Activated CD4-positive, alpha-beta T cell treated with anti-CD3 and anti-CD28 coated beads, Interleukin-2, Interleukin-6, amounts not matched to agents 100 ng/mL and 50 ng/mL, durations not matched to agents 16 hours and 8 hours (primary cell): ENCODE measurements around the gene TFF1.
A peak's percentile ranks its signal among the peaks of the same experiment; 100 is the strongest.

ENCODE experiments used
- DNase-seq: peaks from one replicate; pipeline ENCODE4 v3.0.0-alpha.2; 2020

Gene TFF1

GRCh38 chr21:42397746-42398394 lies 31.5 kb upstream of the TFF1 start:
- DNase-seq = no peak

DNA sequence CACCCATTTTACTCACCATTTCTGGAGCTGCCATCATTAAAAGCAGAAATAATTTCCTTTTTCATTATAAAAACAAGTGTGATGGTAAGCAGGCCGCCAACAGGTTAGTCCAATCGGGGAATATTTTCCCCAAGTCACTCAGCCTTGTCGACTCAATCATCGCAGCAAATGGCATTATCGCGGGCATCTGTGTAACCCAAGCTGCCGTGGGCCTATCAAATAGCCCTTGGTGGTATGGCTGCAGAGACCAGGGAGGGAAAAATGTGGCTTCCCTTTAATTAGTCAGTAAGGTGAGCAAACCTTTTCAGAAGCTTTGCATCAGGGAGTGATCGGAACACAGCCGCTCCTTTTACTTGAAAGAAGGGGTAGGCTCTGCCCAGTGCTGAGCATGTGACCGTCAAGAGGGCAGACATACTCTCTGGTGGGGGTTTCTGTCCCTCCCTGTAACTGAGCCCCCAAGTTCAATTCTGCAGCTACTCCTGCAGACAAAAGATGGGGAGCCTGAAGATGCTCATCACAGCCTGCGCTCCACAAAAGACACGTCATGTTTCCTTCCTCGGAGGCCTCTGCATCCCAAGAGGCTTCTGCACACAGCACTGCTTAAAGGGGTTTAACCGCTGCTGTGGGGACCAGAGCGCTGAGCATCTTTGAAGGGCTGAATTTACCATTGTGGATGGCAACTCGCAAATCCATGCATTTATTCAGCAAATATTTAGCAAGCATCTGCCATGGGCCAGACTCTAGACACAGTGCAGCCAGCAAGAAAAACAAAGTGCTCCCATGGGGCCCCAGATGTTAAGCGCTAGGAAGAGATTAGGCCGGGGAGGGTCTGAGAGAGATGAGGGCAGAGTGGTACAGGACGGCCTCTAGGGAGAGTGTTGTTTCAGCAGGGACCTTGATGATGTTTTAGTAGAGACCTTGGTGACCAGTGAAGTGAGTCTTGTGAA lies 30.7 kb upstream of the TFF1 start:
- no peak for DNase-seq

- no peak for DNase-seq
Measured at GRCh38 chr21:42395905-42396651, 29.7 kb upstream of the TFF1 start, which contains the start of gene TMPRSS3. TSS of gene TMPRSS3 (minus strand) at chr21:42396052. CDS start at chr21:42395417, 635 bp downstream.

GRCh38 chr21:42395302-42395701 lies 29.0 kb upstream of the TFF1 start:
- DNase-seq = no peak

GRCh38 chr21:42393443-42393950 lies 27.2 kb upstream of the TFF1 start:
- DNase-seq = no peak

GRCh38 chr21:42392731-42393442 lies 26.6 kb upstream of the TFF1 start:
- peak; percentile 51 for DNase-seq

DNA sequence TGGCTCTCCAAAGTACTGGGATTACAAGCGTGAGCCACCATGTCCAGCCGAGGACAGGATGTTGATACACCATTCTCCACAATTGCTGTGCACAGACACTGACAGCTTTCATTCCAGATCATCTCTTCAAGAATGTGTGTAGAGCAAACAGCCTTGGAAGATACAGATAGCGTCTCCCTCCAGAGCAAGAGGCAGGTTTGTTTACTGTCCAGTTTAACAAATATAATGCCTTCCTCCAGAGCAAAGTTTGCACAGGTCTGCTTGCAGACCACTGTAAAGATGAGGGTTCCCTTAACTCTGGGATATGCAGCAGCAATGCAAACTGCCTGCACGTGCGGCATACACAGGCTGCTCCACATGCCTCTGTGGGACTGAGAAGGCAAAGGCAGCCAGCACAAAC lies 25.0 kb upstream of the TFF1 start:
- no peak for DNase-seq

DNA sequence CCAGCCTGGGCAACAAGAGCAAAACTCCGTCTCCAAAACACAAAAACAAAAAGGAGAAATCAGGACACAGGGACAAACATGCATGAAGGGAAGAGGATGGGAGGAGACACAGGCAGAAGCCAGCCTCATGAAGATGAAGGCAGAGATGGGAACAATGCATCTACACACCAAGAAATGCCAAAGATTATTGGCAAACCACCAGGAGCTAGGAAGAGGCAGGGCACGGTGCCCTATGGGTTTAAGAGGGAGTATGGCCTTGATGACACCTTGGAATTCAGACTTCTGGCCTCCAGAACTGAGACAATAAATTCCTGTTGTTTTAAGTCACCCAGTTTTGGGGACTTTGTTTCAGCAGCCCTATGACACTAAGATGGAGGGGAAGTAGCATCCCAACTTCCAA lies 24.4 kb upstream of the TFF1 start:
- DNase-seq = no peak

GRCh38 chr21:42390193-42390592 lies 23.9 kb upstream of the TFF1 start:
- DNase-seq = no peak

GRCh38 chr21:42389449-42389835 lies 23.1 kb upstream of the TFF1 start:
- DNase-seq = no peak

- peak; percentile 25 for DNase-seq
Measured at GRCh38 chr21:42388740-42389448, 22.6 kb upstream of the TFF1 start.

DNA sequence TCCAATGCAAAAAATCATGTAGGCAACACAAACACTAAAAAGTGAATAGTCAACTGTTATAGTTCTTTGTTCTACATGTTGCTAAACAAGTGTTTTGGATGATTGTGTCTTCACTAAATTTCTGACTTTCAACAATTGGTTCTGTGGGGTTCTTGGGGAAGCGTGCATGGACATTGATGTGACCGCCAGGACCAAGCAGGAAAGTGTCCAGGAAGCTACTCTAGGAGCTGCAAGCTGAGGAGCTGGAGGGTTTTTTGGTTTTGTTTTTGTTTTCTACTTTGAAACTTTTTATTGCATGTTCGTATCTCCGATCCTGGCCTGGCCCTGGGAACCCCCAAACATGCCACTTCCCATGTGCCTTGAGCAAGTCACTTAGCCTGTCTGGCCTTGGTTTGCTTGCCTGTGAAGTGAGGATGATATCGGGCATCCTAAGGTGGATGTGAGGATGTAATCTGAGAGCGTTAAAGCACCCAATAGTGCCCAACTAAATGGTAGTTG lies 21.6 kb upstream of the TFF1 start:
- DNase-seq = no peak

DNA sequence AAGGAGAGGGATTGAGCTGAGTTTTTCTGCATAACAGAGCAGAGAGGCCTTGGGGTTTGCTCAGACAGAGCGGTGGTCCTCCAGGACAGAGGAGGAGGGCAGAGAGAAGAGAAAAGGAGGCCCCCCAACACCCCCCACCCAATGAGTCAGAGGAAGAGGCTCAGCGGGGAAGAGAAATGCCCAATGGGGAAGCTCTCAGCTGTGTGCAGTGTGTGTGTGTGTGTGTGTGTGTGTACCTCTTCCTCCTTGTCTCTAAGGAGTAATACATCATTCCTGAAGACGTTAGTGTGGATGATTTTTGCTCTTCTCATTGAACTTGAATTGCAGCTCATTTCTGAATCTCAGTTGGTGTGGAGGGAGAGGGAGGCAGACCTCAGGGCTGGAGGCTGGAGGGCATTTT lies 20.8 kb upstream of the TFF1 start:
- DNase-seq = no peak

- no peak for DNase-seq
Measured at GRCh38 chr21:42386034-42386591, 19.8 kb upstream of the TFF1 start.

DNA sequence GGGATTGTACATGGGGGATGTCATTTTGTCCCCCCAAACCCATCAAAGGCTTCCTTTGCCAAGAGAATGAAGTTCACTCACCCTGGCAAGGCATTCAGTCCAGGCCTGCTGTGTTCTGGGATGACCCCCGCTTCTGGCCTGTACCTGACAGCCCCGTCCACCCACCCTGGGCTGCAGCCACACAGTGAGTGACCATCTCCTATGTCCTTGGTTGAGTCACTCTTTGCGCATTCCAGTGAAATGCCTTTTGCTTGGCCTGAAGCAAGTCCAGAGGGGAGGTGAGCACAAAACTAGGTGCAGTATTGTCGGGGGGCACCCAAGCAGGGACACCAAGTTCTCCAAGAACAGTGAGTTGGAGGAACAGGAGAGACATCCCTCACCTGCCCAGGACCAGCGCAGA lies 19.3 kb upstream of the TFF1 start:
- no peak for DNase-seq

DNA sequence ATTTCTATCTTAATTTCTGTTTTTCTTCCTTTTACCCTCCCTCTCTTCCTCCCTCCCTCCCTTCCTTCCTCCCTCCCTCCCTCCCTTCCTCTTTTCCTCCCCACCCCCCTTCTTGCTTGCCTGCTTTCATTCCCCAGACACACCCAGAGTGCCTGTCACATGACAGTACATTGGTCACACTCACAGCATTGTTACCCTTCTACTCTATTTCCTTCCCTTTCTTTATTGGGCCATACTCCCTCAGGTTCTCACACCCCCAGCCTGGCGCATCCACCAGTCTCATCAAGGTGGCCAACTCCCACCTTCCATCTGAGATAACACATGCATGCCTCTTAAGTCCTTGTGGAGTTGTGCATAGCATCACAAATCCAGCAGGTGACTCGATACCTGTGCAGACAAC lies 18.7 kb upstream of the TFF1 start:
- no peak for DNase-seq

DNA sequence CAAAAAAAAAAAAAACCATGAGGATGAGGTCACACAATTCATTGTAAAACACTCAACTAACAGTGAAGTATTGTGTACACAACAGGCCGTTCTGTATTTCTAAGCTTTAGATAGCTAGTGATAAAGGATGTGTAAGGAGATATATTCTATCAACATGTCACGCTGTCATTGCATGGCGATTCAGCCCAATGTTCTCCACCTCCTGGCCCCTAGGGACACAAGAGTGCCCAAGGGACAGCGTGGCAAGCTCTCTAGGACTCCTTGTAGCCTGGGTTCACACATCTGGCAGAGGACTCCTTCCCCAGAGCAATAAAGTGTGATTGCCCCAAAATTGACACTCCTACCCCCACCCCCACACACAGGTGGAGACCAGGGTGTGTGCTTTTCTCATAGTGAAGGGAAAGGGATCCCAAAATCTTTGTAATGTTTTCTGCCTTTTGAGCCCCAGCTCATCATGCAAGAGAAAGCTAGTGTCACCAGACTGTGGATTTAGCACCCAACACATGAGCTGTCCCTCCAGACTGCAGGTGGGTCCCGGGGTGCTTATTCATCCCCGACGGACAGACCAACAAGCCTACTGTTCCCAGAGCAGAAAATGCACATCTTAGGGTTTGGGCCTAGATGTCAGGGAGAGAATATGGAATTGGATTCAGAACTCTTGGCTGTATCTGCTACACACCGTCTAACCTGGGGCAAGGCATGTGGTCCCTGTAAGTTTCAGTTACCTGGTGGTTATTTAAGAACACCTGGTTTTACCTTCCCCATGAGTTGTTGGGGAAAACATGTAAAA lies 18.0 kb upstream of the TFF1 start:
- DNase-seq = no peak

DNA sequence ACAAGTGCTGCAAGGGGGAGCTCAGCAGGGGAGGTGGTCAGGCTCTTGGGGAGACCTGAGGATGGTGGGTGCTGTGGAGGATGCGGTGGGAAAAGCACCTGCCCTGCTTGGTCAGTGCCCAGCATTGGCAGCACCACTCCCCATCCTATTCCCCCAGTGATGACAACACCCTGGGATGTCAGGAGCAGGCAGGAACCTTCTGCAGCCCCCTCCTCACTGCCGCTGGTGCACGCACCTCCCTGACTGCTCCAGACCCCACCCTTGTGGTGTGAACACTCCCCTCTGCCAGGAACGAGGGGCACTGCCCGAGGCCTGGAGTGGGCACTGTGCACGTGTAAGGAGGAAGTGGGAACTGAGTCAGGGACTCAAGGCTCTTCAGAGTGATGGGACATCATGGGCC lies 17.0 kb upstream of the TFF1 start:
- no peak for DNase-seq

DNA sequence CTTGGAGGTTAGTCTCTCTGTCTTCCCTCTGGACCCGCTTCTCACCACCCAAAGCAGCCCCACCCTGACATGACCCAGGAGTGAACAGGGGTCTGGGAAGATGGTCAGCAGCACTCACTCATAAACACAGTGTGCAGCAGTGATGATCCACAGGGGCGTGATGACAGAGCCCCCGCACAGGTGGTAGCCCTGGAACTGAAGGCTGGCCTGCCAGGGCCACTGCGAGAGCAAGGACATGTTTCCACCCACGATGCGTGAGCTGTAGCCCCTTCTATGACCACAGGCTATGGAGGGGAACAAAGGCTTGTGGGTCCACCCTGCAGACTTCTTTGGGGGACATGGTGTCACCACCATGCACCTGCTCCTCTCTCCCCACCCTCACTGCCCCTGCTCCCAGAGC lies 16.6 kb upstream of the TFF1 start:
- DNase-seq = no peak

GRCh38 chr21:42381347-42381984 lies 15.1 kb upstream of the TFF1 start:
- peak; percentile 56 for DNase-seq
